ENCODE measurements around the gene CASZ1. TPM values are rescaled to one million over a fixed set of nuclear protein-coding genes. Genes with fewer than 3 reads are reported as not detected.

CASZ1 gene
- total RNA-seq, 4 donors from 2014 or later: 5.2 to 38.5 (median 18.7) TPM

DNA sequence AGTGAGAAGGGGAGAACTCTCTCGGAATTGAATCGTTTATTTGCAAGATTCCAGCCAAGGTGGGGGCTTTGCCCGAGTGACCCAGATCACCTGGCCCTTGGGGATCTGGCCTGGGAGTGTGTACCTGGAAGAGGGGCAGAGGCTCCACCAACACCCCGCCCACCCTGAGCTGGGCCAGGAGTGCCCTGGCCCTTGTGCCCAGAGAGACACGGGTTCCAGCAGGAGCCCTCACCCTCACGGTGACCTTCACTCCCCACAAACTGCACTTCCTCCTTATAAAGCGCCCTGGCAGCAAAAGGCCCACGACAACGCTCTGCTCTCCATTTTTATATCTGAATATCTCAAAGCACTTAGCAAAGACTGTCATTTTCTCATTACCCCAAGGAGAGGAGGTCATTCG is 16.6 kb downstream of the CASZ1 start:
- intact Hi-C loops (cut with DNase I): no loop called here
- DNase-seq: no peak
- Histone ChIP-seq H3K27me3 (no peaks in the 10 kb centered on the region), H3K36me3 (no peaks in the 10 kb centered on the region), H3K4me3 (replicated peaks in 1 of 3) (no peak overlapping the region), H3K27ac (no peak overlapping the region), H3K9me3 (no peaks in the 10 kb centered on the region), H3K4me1 (peaks cover 10 to 11% of the 10 kb centered on the region in 2 donors)
- 75 to 86% methylated on average over 10 of the region's 10 CpGs for WGBS, 2 donors
- TF ChIP-seq POLR2A (IDR thresholded peaks at IDR 0.05): no peak
- TF ChIP-seq, protein P1, sequence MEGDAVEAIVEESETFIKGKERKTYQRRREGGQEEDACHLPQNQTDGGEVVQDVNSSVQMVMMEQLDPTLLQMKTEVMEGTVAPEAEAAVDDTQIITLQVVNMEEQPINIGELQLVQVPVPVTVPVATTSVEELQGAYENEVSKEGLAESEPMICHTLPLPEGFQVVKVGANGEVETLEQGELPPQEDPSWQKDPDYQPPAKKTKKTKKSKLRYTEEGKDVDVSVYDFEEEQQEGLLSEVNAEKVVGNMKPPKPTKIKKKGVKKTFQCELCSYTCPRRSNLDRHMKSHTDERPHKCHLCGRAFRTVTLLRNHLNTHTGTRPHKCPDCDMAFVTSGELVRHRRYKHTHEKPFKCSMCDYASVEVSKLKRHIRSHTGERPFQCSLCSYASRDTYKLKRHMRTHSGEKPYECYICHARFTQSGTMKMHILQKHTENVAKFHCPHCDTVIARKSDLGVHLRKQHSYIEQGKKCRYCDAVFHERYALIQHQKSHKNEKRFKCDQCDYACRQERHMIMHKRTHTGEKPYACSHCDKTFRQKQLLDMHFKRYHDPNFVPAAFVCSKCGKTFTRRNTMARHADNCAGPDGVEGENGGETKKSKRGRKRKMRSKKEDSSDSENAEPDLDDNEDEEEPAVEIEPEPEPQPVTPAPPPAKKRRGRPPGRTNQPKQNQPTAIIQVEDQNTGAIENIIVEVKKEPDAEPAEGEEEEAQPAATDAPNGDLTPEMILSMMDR (IDR thresholded peaks at IDR 0.05): no peak

DNA sequence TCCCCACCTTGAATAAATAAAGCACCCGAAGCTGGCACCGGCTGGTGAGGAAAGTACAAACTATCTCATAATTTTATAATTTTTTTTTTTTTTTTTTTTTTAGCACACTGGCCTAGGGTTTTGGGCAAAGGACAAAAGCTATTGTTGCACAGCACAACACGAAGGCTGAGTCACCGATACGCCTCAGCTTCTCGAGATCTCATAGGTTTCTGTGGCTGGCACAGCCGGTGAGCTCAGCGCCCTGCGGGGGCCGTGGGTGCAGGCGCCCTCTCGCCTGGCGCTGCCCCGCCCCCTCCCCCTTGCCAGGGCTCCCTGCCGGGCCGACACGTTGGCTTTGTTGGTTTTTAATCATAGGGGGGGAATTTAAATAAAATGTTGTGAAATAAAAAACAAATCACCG is 17.2 kb downstream of the CASZ1 start:
- DNase-seq: no peak
- intact Hi-C loops (cut with DNase I): no loop called here

DNA sequence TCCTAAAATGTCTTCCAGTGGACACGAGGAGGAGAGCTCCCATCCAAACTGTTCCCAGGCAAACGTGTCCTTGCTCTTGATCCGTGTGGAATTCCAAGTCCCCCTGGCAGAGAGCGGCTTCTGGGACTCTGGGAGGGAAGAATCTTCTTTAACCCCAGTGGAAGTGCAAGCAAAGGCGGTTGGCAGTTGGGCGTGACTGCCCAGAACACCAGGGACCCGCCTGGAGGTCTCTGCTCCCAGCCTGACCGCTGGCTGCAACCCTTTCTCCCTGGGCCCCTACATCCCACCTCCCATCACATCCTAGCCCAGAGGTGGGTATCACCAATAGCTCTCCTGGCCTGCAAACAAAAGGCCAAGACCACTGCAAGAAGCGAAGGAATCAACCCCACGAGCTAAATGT is 17.8 kb downstream of the CASZ1 start:
- Histone ChIP-seq H3K27ac (peak overlapping the region in 1 of 3 donors; percentile 58), H3K27me3 (no peaks in the 10 kb centered on the region), H3K36me3 (no peaks in the 10 kb centered on the region), H3K9me3 (no peaks in the 10 kb centered on the region), H3K4me1 (peaks cover 10 to 11% of the 10 kb centered on the region in 2 donors), H3K4me3 (replicated peaks in 1 of 3) (no peak overlapping the region)
- TF ChIP-seq, protein P1 (IDR thresholded peaks at IDR 0.05): no peak
- no peak for TF ChIP-seq POLR2A (IDR thresholded peaks at IDR 0.05)
- intact Hi-C loops (cut with DNase I): no loop called here
- 85 to 87% methylated on average over 10 of the region's 10 CpGs for WGBS, 2 donors
- no peak for DNase-seq

More for the DNA sequence above, 17.2 kb downstream of the CASZ1 start:
- TF ChIP-seq, protein P1 (IDR thresholded peaks at IDR 0.05): no peak
- no peak for TF ChIP-seq POLR2A (IDR thresholded peaks at IDR 0.05)
- no peaks in the 10 kb centered on the region for H3K27me3 ChIP-seq
- no peak overlapping the region for H3K4me3 ChIP-seq (replicated peaks in 1 of 3)
- WGBS, 2 donors: 85 to 91% methylated on average over 18 of the region's 18 CpGs
- H3K9me3 ChIP-seq: no peaks in the 10 kb centered on the region
- H3K36me3 ChIP-seq: no peaks in the 10 kb centered on the region
- peaks cover 10 to 11% of the 10 kb centered on the region in 2 donors for H3K4me1 ChIP-seq
- peak overlapping the region in 1 of 3 donors; percentile 58 for H3K27ac ChIP-seq

DNA sequence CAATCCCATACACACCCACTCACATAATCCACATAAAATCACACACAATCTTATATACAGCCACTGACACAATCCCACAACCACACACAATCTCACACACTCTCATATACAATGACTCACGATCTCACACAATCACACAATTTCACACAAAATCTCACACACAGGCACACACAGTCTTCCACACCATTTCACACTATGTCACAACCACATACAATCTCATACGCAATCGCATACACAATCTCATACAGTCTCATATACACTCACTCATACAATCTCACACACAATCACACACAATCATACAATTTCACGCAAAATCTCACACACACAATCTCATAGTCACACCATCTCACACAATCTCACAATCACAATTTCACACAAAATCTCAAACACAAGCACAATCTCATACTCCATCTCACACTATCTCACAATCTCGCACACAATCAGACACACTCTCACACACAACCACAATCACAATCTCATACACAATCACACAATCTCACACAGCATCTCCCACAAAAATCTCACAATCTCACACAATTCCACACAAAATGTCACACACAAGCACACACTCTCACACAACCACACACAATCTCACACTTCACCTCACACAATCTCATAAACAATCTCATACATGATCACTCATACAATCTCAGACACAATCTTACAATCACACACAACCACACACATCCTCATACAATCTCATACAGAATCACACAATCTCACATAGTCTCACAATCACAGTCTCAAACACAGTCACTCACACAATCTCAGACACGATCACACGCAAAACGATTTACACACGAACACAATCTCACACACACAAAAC is 18.5 kb downstream of the CASZ1 start:
- H3K27me3 ChIP-seq: no peaks in the 10 kb centered on the region
- no peak for DNase-seq
- TF ChIP-seq, protein P1 (IDR thresholded peaks at IDR 0.05): no peak
- TF ChIP-seq POLR2A (IDR thresholded peaks at IDR 0.05): no peak
- no peaks in the 10 kb centered on the region for H3K36me3 ChIP-seq
- no peak overlapping the region for H3K27ac ChIP-seq
- intact Hi-C loops (cut with DNase I): no loop called here
- H3K4me3 ChIP-seq (replicated peaks in 1 of 3): no peak overlapping the region
- no peaks in the 10 kb centered on the region for H3K9me3 ChIP-seq
- WGBS, 2 donors: 95% methylated on average over 9 of the region's 9 CpGs
- peaks cover 10 to 11% of the 10 kb centered on the region in 2 donors for H3K4me1 ChIP-seq

DNA sequence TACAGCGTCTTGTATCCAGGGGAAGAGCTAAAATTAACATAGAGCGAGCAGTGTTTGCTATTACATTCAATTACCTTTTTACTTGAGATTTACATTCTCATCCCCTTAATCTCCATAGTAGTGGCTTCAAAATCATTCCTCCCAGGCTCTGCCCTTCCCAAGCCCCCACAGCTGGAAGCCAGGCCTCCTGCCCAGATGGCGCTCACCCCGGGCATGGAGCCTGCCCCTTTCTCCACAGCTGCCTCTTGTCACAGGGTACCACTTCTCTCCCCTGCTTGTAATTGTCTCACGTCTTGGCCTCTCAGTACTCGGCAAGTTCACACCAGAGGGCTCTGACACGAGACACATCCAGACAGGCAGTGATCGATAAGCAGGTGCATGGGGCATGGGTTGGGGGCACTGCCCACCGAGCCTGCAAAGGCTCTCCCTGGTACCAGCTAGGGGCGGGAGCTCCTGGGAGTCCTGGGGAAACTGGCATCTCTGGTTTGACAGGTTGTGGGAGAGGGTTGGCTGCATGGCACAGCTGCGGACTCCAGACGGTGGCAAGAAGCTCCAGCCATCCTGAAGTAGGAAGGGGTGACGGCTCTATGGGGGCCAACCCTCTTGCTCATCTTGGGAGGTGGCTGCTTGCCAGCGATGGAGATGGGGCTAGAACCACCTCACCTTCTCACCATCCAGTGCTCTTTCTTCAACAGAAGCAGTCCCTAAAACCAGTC is 20.1 kb downstream of the CASZ1 start:
- no peaks in the 10 kb centered on the region for H3K36me3 ChIP-seq
- TF ChIP-seq POLR2A (IDR thresholded peaks at IDR 0.05): no peak
- TF ChIP-seq, protein P1 (IDR thresholded peaks at IDR 0.05): no peak
- WGBS, 2 donors: 76 to 81% methylated on average over 14 of the region's 14 CpGs
- no peak for DNase-seq
- H3K4me3 ChIP-seq (replicated peaks in 1 of 3): no peak overlapping the region
- H3K4me1 ChIP-seq: peaks cover 10 to 11% of the 10 kb centered on the region in 2 donors
- intact Hi-C loops (cut with DNase I): no loop called here
- no peaks in the 10 kb centered on the region for H3K27me3 ChIP-seq
- no peaks in the 10 kb centered on the region for H3K9me3 ChIP-seq
- no peak overlapping the region for H3K27ac ChIP-seq

Data from thyroid gland (tissue), 4 donors.